GM12878 (cell line): Measurements from ENCODE around the gene MYT1. TPM values are rescaled to one million over a fixed set of nuclear protein-coding genes. Genes with fewer than 3 reads are reported as not detected.

Experiments
- ATAC-seq: fragments of 200-7000 bp; cut with Tn5 transposase; 3 replicates; pipeline ENCODE4 v1.9.1; 2020; ENCODE audit warnings: mild to moderate bottlenecking, moderate library complexity
- BruUV-seq: library from RNA; stranded (reverse); fragments of 400-500 nt; replicated peaks from 2 replicates; lab custom pipeline; 2021; lab: Mats Ljungman, UMichigan
- CTCF ChIA-PET: fragments of 300-600 bp; sonication (Branson Sonifier 250); formaldehyde crosslinking; extraction: SDS; loops from one replicate; lab custom pipeline; 2021; ENCODE audit warnings: inconsistent platforms; lab: Yijun Ruan, JAX
- POLR2A ChIA-PET: fragments of 350-600 bp; formaldehyde crosslinking; extraction: SDS; loops from one replicate; lab custom pipeline; 2021; ENCODE audit warnings: inconsistent platforms; lab: Charles Lee
- RAD21 ChIA-PET: fragments of 300-600 bp; sonication (Branson Sonifier 250); formaldehyde crosslinking; loops from one replicate; lab custom pipeline; 2023; ENCODE audit warnings: antibody characterized with exemption; ENCODE audit not compliant: unreplicated experiment; lab: Charles Lee
- SMC1A ChIA-PET: fragments of 300-600 bp; sonication (Branson Sonifier 250); formaldehyde crosslinking; loops from one replicate; lab custom pipeline; 2023; ENCODE audit not compliant: unreplicated experiment, uncharacterized antibody; lab: Charles Lee
- DNase-seq: peaks from one replicate; pipeline ENCODE4 v3.0.0-alpha.2; 2011; ENCODE audit warnings: low read depth, low spot score
- FAIRE-seq: peaks from 3 replicates; lab custom pipeline; 2011; peaks lifted over from hg19 to GRCh38; lab: Jason Lieb, UNC
- H2AFZ ChIP-seq: 2 replicates; pipeline ENCODE4 v1.6.0; 2011; ENCODE audit warnings: low read depth, low read length, control low read depth; ENCODE audit not compliant: control insufficient read depth
- H3K27ac ChIP-seq: 2 replicates; pipeline ENCODE4 v1.5.1; 2011; ENCODE audit warnings: control low read depth; ENCODE audit not compliant: control insufficient read depth, insufficient read depth
- H3K27me3 ChIP-seq, 2 experiments: replicated peaks in 1 of 2; 2 replicates each; pipeline versions ENCODE4 v1.6.0 to v1.6.1; 2011; ENCODE audit warnings: low read length in 1 of 2; ENCODE audit not compliant: control insufficient read depth in 2 of 2, insufficient read depth in 2 of 2
- H3K36me3 ChIP-seq, 2 experiments: 2 replicates each; pipeline ENCODE4 v1.5.1; 2011; ENCODE audit warnings: low read length in 1 of 2; ENCODE audit not compliant: control insufficient read depth in 2 of 2, insufficient read depth in 2 of 2
- H3K4me1 ChIP-seq: 2 replicates; pipeline ENCODE4 v1.6.1; 2011; ENCODE audit warnings: mild to moderate bottlenecking, low read length, moderate library complexity, mixed read lengths; ENCODE audit not compliant: control insufficient read depth, insufficient read depth
- H3K4me2 ChIP-seq: 2 replicates; pipeline ENCODE4 v1.6.0; 2011; ENCODE audit warnings: control low read depth; ENCODE audit not compliant: control insufficient read depth, insufficient read depth
- H3K4me3 ChIP-seq: fragments of 200-600 bp; sonication (generic); 2 replicates; pipeline ENCODE4 v1.5.1; 2016
- H3K79me2 ChIP-seq: 2 replicates; pipeline ENCODE4 v1.6.0; 2011; ENCODE audit warnings: low read length; ENCODE audit not compliant: control insufficient read depth, insufficient read depth
- H3K9ac ChIP-seq: 2 replicates; pipeline ENCODE4 v1.8.0; 2011; ENCODE audit warnings: low read length, control low read depth, mixed read lengths; ENCODE audit not compliant: control insufficient read depth, insufficient read depth
- H3K9me3 ChIP-seq: replicated peaks from 3 replicates; pipeline ENCODE4 v1.5.1; 2011; ENCODE audit warnings: mild to moderate bottlenecking, low read length; ENCODE audit not compliant: control insufficient read depth, insufficient read depth
- H4K20me1 ChIP-seq: 2 replicates; pipeline ENCODE4 v1.6.0; 2011; ENCODE audit not compliant: control insufficient read depth, insufficient read depth
- BACH1 ChIP-seq: fragments of 450-650 bp; IDR thresholded peaks from 2 replicates; pipeline ENCODE4 v1.6.1; 2017; ENCODE audit warnings: mild to moderate bottlenecking, borderline replicate concordance
- CEBPZ ChIP-seq: fragments of 150-350 bp; IDR thresholded peaks from 2 replicates; pipeline ENCODE4 v1.6.1; 2016; ENCODE audit warnings: low read depth, low read length
- ESRRA ChIP-seq: IDR thresholded peaks from 2 replicates; pipeline ENCODE4 v1.6.1; 2012; ENCODE audit warnings: mild to moderate bottlenecking, low read length, improper control_type of control experiment
- HSF1 ChIP-seq: fragments of 150-350 bp; IDR thresholded peaks from 2 replicates; pipeline ENCODE4 v1.6.1; 2014; ENCODE audit warnings: mild to moderate bottlenecking, low read depth, low read length
- IRF3 ChIP-seq: fragments of 450-650 bp; IDR thresholded peaks from 2 replicates; pipeline ENCODE4 v1.6.1; 2014; ENCODE audit warnings: mild to moderate bottlenecking
- MTA3 ChIP-seq: IDR thresholded peaks from 2 replicates; pipeline ENCODE4 v1.6.1; 2012; ENCODE audit warnings: low read length, inconsistent platforms, borderline replicate concordance
- POU2F2 ChIP-seq: IDR thresholded peaks from 3 replicates; pipeline ENCODE4 v1.6.1; 2011; ENCODE audit warnings: low read depth, mild to moderate bottlenecking, low read length, borderline replicate concordance
- SMAD1 ChIP-seq: fragments of 450-650 bp; IDR thresholded peaks from 2 replicates; pipeline ENCODE4 v1.6.1; 2018; ENCODE audit warnings: mild to moderate bottlenecking, low read depth; ENCODE audit not compliant: partially characterized antibody
- SMARCA5 ChIP-seq: fragments of 450-650 bp; IDR thresholded peaks from 2 replicates; pipeline ENCODE4 v1.6.1; 2017; ENCODE audit warnings: mild to moderate bottlenecking
- SPI1 ChIP-seq: IDR thresholded peaks from 2 replicates; pipeline ENCODE4 v1.6.1; 2011; ENCODE audit warnings: low read depth, mild to moderate bottlenecking, low read length, moderate library complexity, borderline replicate concordance; ENCODE audit not compliant: insufficient read depth
- TCF7 ChIP-seq: IDR thresholded peaks from 2 replicates; pipeline ENCODE4 v1.6.1; 2014; ENCODE audit warnings: antibody characterized with exemption, borderline replicate concordance
- ZBTB40 ChIP-seq: fragments of 450-650 bp; IDR thresholded peaks from 2 replicates; pipeline ENCODE4 v1.6.1; 2016; ENCODE audit warnings: mild to moderate bottlenecking, moderate library complexity, borderline replicate concordance
- ZZZ3 ChIP-seq: IDR thresholded peaks from 2 replicates; pipeline ENCODE4 v1.6.1; 2011; ENCODE audit warnings: low read depth; ENCODE audit not compliant: control insufficient read depth, insufficient read length
- WGBS: methylation state at CpG from one replicate; pipeline ENCODE4 v1.1.6; 2016; ENCODE audit warnings: low lambda C conversion rate; ENCODE audit not compliant: insufficient replicate concordance, insufficient coverage; ENCODE audit errors: missing lambda C conversion rate; 5-methylcytosine and 5-hydroxymethylcytosine counted together
- in situ Hi-C: fragments of 300-500 bp; cut with MboI; formaldehyde crosslinking; loops from 9 replicates; pipeline ENCODE4 v1.14.3; 2018; ENCODE audit warnings: mixed read lengths
- intact Hi-C: fragments of 100-400 bp; cut with micrococcal nuclease; formaldehyde crosslinking; loops from one replicate; pipeline ENCODE4 v1.14.2; 2022; ENCODE audit not compliant: unreplicated experiment
- polyA plus RNA-seq, 11 experiments: library from polyadenylated mRNA; depleted of rRNA in 4 of 11; unstranded in 6 of 11; stranded (reverse) in 5 of 11; fragments of >200 nt; fragmentation: Nextera tagmentation in 4 of 11; fragmentation: Illumina TruSeq in 1 of 11; extraction: Ambion mirVana in 4 of 11; extraction: Trizol in 1 of 11; gene quantifications; 1 replicate in 1 of 11; 2 replicates in 10 of 11; pipeline versions ENCODE4 v1.2.1 to v1.2.3, GENCODE V29; 2011 to 2016; ENCODE audit warnings: inconsistent platforms in 2 of 11, missing spikeins in 2 of 11, low read depth in 1 of 11
- total RNA-seq, 4 experiments: library from RNA; depleted of rRNA in 3 of 4; stranded (reverse); fragments of >200 nt in 3 of 4; fragmentation: Illumina TruSeq in 1 of 4; extraction: Trizol in 1 of 4; gene quantifications; 2 replicates each; pipeline versions ENCODE4 v1.2.1 to v1.2.3, GENCODE V29; 2013 to 2021

Gene MYT1
- total and polyA plus RNA-seq, 10 of the 15 experiments (the other 5 are each of a cell fraction or from before 2014, with no cell fraction given), result 0.01 to 0.10 TPM; not detected in 8

- H3K27me3 ChIP-seq, result no peaks in the 10 kb centered on the region; a peak in 2 of 4 replicates
- in situ Hi-C loops, result no loop called here
- DNase-seq, result no peak
- TF ChIP-seq SPI1, result no peak
- no peak for TF ChIP-seq ESRRA
- TF ChIP-seq SMAD1, result no peak
- no peak for TF ChIP-seq SMARCA5
- TF ChIP-seq MTA3, result no peak
- no peak for TF ChIP-seq POU2F2
- TF ChIP-seq ZBTB40, result no peak
- no peak for TF ChIP-seq HSF1
- TF ChIP-seq TCF7, result no peak
- no peak for TF ChIP-seq IRF3
- no peak for TF ChIP-seq ZZZ3
- TF ChIP-seq BACH1, result no peak
- TF ChIP-seq CEBPZ, result no peak
These were observed 7.9 kb upstream of the MYT1 start for GRCh38 chr20:64156136-64156885.

More at GRCh38 chr20:64156136-64156885, 7.9 kb upstream of the MYT1 start:
- Histone ChIP-seq H3K9ac (no peak overlapping the region), H3K79me2 (no peaks in the 10 kb centered on the region), H3K4me2 (no peak overlapping the region), H3K4me1 (no peaks in the 10 kb centered on the region), H4K20me1 (no peaks in the 10 kb centered on the region), H3K4me3 (no peak overlapping the region), H3K36me3 (no peaks in the 10 kb centered on the region), H3K9me3 (no peaks in the 10 kb centered on the region), H3K27ac (no peak overlapping the region), H2AFZ (no peak overlapping the region)
- POLR2A ChIA-PET, result no interaction called here
- RAD21 ChIA-PET, result no interaction called here
- ATAC-seq, result no peak
- no TSS peak for BruUV-seq
- SMC1A ChIA-PET, result no interaction called here
- WGBS, result 25% methylated on average over 9 of the region's 9 CpGs
- no peak for FAIRE-seq
- CTCF ChIA-PET, result interaction anchor here (0.6 kb wide), 1 partner anchor 477 kb away, joined by 3 read pairs; no protein-coding TSS in a partner anchor
- intact Hi-C loops, result no loop called here
